Measurements from ENCODE around the gene CA4. TPM values are rescaled to one million over a fixed set of nuclear protein-coding genes. Genes with fewer than 3 reads are reported as not detected.

CA4 gene
- total and polyA plus RNA-seq, 4 donors: 0.14 to 0.67 (median 0.44) TPM

DNA sequence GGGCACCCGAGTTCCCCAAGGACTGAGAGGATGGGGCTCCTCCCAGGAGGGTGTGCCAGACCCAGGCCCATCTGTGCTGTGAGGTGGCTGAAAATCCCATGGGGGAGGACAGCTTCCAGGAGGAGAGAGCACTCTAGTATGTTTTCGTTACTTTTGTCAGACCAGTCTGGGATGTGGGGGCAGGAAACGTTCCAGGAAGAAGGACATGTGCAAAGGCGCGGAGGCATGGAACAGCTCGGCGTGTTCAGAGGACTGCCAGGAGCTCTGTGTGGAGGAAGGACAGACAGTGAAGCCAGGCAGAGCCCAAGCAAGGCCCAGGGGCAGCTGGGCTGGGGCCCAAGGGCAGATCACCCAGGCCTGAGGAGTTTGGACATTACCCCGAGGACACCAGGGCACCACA, 7.0 kb downstream of the CA4 start:
- no peak for TF ChIP-seq ZBTB33 (IDR thresholded peaks at IDR 0.05)
- no peak for TF ChIP-seq NR2F2 (IDR thresholded peaks at IDR 0.05)
- no peak for TF ChIP-seq TAF1 (conservative IDR thresholded peaks at IDR 0.05)
- no peak for TF ChIP-seq FOXA2 (IDR thresholded peaks at IDR 0.05)
- TF ChIP-seq RXRA (IDR thresholded peaks at IDR 0.05): no peak
- TF ChIP-seq JUND (IDR thresholded peaks at IDR 0.05): no peak
- TF ChIP-seq FOXA1 (IDR thresholded peaks at IDR 0.05): no peak
- no peak for TF ChIP-seq HNF4A (conservative IDR thresholded peaks at IDR 0.05)
- no peak overlapping the region for H3K27ac ChIP-seq (ENCODE audit: low read depth in 1 of 2, low read length in 2 of 2)
- WGBS: 88% methylated on average over 8 of the region's 8 CpGs
- H3K4me1 ChIP-seq (ENCODE audit: control insufficient read depth in 4 of 4, insufficient read depth in 4 of 4, low read length in 3 of 4): no peaks in the 10 kb centered on the region
- no peaks in the 10 kb centered on the region for H3K36me3 ChIP-seq (ENCODE audit: control insufficient read depth in 4 of 4, insufficient read depth in 3 of 4, low read depth in 1 of 4, low read length in 3 of 4)
- no peaks in the 10 kb centered on the region for H3K9me3 ChIP-seq (ENCODE audit: control insufficient read depth in 4 of 4, low read length in 3 of 4)
- H3K4me3 ChIP-seq (ENCODE audit: low read depth in 1 of 3, low read length in 3 of 3): no peak overlapping the region
- no peak for DNase-seq (ENCODE audit: low spot score)
- no peak overlapping the region for H3K9ac ChIP-seq (ENCODE audit: low read depth in 1 of 2, low read length in 2 of 2)
- peaks cover 0 to 2% (median 0%) of the 10 kb centered on the region in 4 donors for H3K27me3 ChIP-seq (ENCODE audit: control insufficient read depth in 4 of 4, insufficient read depth in 4 of 4, low read length in 3 of 4)

DNA sequence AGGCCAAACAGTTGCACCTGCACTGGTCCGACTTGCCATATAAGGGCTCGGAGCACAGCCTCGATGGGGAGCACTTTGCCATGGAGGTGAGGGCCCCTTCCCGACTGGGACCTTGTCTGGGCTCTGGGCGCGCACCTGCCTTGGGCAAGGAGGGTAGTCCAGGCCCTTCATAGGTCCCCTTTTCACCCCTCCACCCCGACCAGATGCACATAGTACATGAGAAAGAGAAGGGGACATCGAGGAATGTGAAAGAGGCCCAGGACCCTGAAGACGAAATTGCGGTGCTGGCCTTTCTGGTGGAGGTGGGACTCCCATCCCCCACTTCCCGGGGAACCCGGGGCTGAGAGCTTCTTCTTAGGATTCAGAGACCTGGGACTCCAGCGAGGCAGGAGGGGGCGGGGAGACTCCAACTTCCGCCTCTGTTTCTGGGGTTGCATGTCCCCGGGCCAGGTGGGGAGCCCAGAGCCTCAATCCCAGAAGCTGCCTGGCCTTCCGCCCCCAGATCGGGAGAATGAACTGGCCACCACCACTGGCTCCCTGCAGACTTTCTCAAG, 7.8 kb downstream of the CA4 start:
- Histone ChIP-seq H3K4me3 (ENCODE audit: low read depth in 1 of 3, low read length in 3 of 3) (no peak overlapping the region), H3K27me3 (ENCODE audit: control insufficient read depth in 4 of 4, insufficient read depth in 4 of 4, low read length in 3 of 4) (no peaks in the 10 kb centered on the region), H3K36me3 (ENCODE audit: control insufficient read depth in 4 of 4, insufficient read depth in 3 of 4, low read depth in 1 of 4, low read length in 3 of 4) (no peaks in the 10 kb centered on the region), H3K9me3 (ENCODE audit: control insufficient read depth in 4 of 4, low read length in 3 of 4) (no peaks in the 10 kb centered on the region), H3K27ac (ENCODE audit: low read depth in 1 of 2, low read length in 2 of 2) (no peak overlapping the region), H3K9ac (ENCODE audit: low read depth in 1 of 2, low read length in 2 of 2) (no peak overlapping the region), H3K4me1 (ENCODE audit: control insufficient read depth in 4 of 4, insufficient read depth in 4 of 4, low read length in 3 of 4) (no peaks in the 10 kb centered on the region)
- 79% methylated on average over 18 of the region's 18 CpGs for WGBS
- TF ChIP-seq FOXA2 (IDR thresholded peaks at IDR 0.05) (no peak), REST (IDR thresholded peaks at IDR 0.05) (no peak), RAD21 (IDR thresholded peaks at IDR 0.05) (no peak)
- DNase-seq (ENCODE audit: low spot score): no peak

GRCh38 chr17:60158751-60159478, 9.1 kb downstream of the CA4 start:
- Histone ChIP-seq H3K9me3 (ENCODE audit: control insufficient read depth in 4 of 4, low read length in 3 of 4) (no peaks in the 10 kb centered on the region), H3K4me1 (ENCODE audit: control insufficient read depth in 4 of 4, insufficient read depth in 4 of 4, low read length in 3 of 4) (no peaks in the 10 kb centered on the region), H3K27ac (ENCODE audit: low read depth in 1 of 2, low read length in 2 of 2) (no peak overlapping the region), H3K36me3 (ENCODE audit: control insufficient read depth in 4 of 4, insufficient read depth in 3 of 4, low read depth in 1 of 4, low read length in 3 of 4) (no peaks in the 10 kb centered on the region), H3K9ac (ENCODE audit: low read depth in 1 of 2, low read length in 2 of 2) (no peak overlapping the region), H3K27me3 (ENCODE audit: control insufficient read depth in 4 of 4, insufficient read depth in 4 of 4, low read length in 3 of 4) (no peaks in the 10 kb centered on the region), H3K4me3 (ENCODE audit: low read depth in 1 of 3, low read length in 3 of 3) (no peak overlapping the region)
- WGBS: 48% methylated on average over 19 of the region's 19 CpGs
- TF ChIP-seq, protein P1, sequence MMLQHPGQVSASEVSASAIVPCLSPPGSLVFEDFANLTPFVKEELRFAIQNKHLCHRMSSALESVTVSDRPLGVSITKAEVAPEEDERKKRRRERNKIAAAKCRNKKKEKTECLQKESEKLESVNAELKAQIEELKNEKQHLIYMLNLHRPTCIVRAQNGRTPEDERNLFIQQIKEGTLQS (IDR thresholded peaks at IDR 0.05): no peak
- no peak for TF ChIP-seq HNF4G (IDR thresholded peaks at IDR 0.05)
- no peak for DNase-seq (ENCODE audit: low spot score)

Measured in liver (tissue), 9 donors.